HG03342 (cell line): ENCODE results near the gene GPR153.

Experiments
- ATAC-seq: cut with Tn5 transposase; IDR thresholded peaks from one replicate; pipeline ENCODE4 v1.9.1; 2021; ENCODE audit warnings: mild to moderate bottlenecking, moderate library complexity; ENCODE audit not compliant: unreplicated experiment

Gene GPR153

DNA sequence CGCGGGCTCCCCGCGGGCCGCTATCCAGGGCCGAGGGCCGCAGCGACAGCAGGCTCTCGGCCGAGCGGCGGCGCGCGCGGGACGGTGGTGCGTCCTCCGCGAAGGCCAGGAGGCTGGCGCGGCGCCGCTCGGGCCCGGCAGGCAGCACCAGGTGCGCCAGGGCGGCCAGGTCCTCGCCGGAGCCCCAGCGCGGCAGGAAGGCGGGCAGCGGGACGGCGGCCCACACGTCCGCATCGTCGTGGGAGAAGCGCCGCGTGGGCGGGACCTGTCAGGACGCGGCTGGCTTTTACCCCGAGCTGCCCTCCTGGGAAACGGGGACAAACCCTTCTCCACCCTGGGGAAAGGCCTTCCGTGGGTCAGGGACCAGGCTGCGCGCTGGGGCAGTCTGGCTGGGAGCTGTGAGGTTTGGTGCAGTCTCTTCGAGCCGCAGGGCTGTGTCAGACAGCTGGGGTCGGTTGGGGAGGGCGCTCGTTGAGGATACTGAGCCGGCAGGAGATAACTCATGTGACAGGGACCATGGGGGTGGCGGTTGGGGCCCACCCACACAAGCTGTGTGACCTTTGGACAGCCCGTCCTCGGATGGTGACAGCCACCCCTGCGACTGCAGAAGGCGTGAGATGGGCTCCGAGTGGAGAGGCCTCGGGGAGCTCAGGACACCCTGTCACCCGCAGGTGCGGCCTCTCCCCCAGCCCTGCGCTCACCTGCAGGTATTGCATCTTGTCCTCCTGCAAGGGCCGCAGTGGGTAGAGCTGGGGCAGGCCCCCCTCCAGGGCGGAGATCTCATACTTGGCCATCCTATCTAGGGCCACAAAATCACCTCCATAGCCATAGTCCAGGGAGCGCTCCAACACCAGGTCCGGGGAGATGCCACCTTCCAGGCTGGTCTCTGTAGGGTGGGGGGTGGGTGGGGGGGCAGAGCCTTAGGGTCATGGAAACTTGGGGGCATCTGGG is 10.9 kb downstream of the GPR153 start:
- no peak for ATAC-seq

DNA sequence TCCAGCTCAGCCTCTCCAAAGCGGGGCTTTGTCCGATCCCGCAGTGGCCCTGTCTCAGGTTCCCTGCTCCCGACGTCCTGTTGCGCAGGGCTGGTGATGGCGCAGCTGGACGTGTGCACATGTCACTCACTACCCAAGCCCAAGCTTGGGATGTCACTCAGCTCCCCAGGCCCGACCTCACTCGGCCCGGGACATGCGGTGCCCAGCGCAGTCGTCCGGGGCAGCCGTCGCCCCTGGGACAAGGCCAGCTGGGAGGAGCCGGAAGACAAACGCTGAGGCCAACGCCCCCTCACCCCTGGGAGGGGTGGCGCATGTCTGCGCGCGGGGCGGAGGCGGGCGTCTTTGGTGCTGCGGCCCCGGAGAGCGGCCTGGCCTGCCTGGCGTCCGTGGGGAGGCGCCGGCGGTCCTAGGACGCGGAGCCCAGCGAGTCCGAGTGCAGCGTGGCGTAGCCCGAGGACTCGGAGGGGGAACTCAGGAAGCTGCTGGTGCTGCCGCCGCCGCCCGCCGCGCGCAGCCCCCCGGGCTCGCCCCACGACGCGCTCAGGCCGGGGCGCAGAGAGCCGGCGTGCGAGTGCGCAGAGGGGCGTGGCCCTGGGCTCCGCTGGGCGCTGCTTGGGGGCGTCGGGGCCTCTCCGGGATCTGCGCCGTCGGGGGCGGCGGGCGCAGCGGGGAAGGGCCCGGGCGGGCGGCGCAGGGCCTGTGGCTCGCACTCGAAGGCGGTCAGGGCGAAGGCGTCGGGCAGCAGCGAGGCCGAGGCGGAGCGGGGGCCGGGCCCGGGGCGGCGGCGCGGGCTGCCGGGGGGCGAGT is 11.8 kb downstream of the GPR153 start:
- no peak for ATAC-seq

DNA sequence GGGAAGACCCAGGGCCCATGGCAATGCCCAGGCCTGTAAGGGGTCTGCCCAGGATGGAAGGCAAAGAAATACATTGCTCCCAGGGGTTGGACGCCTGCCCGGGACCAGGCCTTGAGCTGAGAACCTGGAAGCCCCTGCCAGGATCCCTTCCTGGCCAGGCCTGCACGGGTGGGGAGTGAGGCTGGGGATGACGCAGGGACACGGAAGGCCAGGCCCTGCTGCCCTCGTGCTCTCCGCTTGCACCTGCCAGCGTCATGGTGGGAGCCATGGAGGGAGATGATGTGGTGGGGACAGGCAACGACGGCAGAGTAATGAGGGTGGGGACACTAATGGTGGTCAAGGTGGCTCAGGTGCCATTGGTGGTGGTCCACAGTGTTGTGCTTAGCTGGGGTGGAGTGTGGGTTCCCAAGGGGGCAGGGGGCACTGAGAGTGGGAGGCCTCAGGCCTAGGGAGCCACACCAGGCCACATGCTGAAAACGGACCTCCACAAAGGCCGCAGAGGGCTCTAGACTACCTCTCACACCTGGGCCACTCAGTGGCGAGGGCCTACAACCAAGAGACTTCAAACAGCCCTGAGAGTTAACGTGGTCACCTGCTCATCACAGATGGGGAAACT is 12.6 kb downstream of the GPR153 start:
- ATAC-seq: no peak

DNA sequence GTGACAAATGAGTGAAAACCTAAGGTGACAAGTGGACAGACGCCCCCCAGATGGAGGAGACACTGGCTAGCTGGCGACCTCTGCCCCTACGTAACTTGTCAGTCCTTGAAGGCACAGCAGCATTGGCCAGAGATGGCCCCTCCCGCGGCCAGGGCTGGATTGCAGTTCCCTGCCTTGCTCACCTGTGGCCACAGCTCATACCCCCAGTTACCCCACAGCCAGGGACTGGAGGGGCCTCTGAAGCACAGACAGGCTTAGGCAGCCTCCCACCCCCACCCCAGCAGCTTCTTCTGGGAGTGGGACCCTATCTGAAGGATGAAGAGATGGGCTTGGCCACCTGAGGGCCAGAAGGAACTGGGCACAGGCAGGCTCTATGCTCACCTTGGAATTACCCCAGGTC is 13.2 kb downstream of the GPR153 start:
- no peak for ATAC-seq

- no peak for ATAC-seq
Observed at GRCh38 chr1:6246497-6247467, 14.1 kb downstream of the GPR153 start.

GRCh38 chr1:6245869-6246496 is 14.9 kb downstream of the GPR153 start:
- ATAC-seq: no peak

DNA sequence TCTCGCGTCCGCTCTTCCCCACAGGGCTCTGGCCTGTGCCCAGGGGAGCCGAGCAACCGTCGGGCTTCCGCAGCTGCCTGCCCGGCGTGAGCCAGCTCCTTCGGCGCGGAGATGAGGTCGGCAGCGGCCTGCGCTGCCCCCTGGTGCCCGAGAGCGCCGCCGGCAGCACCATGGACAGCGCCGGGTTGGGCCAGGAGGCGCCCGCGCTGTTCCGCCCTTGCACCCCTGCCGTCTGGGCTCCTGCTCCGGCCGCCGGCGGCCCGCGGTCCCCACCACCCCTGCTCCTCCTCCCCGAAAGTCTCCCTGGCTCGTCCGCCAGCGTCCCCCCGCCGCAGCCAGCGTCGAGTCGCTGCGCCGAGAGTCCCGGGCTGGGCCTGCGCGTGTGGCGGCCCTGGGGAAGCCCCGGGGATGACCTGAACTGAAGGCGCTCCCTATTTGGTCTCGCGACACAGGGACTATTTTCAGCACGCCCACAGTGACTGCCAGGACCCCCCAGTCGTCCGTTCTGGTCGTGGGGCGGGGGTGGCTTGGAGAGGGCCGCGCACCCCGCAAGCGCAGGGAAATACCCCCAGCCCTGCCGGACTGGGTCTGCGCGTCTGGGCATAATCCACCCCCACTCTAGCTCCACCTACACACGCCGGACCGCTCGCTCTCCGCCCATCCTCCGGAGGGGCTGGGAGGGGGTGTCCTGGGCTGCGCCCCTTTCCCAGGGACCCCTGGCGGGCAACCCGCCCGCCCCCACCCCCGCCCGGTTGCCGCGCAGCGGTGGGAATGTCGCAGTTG is 15.6 kb downstream of the GPR153 start:
- ATAC-seq: peak; percentile 42

DNA sequence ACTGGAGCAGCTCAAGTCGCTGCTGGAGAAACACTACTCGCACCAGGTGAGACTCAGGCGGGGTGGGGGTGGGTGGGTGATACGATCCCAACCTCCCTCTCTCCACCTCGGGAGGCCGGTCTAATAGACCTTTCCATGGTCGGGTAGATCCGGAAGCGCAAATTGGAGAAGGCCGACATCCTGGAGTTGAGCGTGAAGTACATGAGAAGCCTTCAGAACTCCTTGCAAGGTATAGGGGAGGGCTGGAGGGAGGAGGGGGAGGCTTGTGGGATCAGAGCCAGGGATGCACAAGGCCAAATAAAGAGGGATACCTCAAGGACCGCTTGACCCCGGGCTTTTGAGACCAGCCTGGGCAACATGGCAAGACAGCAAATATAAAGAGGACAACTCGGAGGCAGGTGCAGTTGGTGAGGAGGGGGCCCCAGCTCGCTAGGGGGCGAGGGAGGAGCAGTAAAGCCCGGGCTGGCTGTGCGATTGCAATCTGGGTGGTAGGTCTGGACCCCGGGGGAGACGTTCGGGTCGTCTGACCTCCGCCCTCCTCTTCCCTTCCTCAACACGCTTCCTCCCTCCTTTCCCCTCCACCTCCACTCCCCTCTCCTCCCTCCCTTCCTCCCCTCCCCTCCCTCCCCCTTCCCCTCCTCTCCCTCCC is 16.4 kb downstream of the GPR153 start:
- ATAC-seq: no peak

DNA sequence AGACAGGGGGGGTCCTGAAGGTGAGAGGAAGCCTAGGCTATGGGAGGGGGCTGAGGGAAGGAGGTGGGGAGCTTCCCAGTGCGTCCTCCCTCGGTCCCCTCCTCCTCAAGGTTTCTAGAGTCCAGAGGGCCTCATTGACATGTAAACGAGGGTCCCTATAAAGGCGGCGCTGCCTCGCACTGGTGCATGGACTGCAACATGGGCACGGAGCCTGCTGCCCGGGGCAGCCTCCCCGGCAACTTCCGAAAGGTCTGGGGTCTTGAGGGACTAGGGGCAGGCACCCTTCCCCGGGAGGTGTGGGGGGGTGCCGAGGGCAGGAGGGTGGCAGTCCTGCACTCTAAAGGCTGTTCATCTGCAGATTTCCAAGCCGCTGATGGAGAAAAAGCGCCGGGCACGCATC is 16.9 kb downstream of the GPR153 start, which contains the start of gene HES3:
Gene HES3 (plus strand): TSS at position 187 of the 400 bp plus-strand sequence. CDS start 187 bp downstream, at position 374.
- ATAC-seq: no peak

GRCh38 chr1:6243053-6243834 is 17.7 kb downstream of the GPR153 start:
- no peak for ATAC-seq

- no peak for ATAC-seq
Observed at GRCh38 chr1:6241887-6242740, 18.8 kb downstream of the GPR153 start.

DNA sequence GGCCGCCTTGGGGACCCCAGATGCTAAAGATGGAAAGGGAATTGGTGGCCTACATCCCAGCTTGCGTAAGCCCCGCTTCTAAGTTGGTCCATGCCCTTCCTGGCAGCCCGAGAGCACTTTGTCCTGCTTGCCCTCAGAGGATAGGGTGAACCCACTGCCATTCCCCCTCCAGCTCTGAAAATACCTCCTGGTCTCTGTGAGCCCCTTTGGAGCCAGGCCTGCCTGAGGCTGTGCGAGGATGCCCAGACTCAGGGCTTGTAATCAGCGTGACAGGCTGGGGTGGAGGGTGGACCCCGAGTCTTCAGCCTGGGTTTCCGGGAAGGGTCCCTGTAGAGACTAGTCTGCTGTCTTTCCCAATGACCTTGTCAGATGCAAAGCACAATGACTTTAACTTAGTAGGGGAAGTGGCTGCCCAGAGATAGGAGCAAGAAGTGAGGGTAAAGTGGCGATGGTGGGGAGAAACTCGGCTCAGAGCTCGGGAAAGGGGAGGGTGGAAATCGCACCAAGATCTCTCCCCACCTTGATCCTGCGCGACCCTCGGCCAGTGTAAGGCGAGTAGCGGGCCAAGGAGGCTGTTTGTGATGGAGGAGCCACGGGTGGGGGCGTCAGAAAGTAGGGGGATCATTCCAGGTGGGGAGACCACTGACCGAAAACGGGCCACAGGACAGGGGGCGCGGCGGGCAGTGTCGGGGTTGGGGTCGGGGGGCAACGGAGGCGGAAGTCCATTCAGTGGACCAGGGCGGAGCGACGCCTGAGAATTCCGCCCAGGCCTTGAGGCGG is 19.6 kb downstream of the GPR153 start:
- no peak for ATAC-seq

DNA sequence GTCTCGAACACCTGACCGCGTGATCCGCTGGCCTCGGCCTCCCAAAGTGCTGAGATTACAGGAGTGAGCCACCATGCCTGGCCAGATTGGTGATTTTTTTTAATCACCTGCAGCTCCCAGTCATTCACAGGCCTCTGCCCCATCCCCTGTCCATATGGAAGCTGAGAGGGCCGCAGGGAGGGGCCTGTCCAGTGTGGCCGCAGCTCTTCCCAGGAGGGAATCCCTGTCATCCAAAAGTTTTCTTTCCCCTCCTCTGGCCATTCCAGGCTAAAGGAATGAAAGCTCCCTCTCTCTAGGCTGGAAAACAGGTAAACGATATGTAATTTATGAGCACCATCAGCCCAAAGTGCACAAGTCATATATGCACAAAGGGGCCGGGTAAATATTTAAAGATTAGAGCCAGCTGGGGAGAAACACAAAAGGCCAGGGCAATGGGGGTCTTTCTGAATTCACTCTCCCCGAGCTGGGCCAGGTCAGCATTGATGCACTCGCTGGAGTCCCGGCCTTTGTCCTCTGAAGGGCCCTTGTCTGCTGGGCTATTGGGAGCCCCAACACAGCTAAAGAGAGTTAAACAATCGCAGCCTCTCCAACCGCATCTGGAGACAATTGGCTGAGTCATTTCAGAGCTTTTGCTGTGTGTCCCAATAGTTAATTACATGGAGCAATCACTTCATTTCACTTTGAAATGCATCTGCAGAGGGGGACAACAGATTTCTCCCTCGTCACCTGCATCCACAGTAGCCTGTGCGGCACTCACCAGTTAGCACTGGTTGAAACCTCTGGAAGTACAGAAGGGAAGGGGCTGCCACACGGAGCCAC is 20.7 kb downstream of the GPR153 start:
- no peak for ATAC-seq

DNA sequence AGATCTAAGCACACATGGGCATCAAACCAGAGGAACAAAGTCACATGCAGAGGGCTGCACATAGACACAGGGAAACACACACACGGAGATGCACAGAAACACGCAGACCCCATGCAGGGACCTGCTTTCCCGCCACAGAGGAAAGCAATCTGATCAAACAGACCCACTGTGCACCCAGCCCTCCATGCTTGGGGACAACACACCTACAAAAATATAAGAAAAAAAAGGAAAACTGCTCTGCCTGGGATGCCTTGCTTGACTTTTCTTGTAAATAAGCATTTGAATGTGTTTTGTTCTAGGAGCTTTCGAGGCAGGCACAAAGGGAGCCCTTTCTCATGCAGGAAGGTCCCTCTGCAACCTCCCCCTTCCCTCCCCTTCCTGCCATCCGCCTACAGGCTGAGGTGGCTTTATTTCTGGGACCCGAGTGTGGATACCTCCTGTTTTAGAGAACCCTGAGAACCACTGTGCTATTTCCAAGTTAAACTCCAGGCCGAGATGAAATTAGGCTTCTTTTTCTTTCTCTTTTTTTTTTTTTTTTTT is 21.6 kb downstream of the GPR153 start:
- no peak for ATAC-seq

DNA sequence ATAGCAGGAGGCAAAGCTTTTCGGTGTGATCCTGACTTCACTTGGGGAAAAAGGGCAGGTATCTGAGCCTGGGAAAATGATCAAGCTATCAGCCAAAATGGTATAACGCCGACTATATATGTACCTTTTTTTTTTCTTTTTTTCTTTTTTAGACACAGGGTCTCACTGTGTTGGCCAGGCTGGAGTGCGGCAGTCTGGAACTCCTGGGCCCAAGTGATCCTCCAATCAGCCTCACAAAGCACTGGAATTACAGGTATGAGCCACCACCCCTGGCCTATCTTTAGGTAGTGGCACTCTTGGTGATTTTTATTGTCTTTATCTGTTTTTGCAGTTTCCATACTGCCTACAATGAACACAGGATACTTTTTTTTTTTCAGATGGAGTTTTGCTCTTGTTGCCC is 23.8 kb downstream of the GPR153 start:
- ATAC-seq: no peak
